Body of pancreas (tissue), 4 donors: ENCODE data around the gene TM9SF1. TPM values are rescaled to one million over a fixed set of nuclear protein-coding genes. Genes with fewer than 3 reads are reported as not detected.

ENCODE experiments used
- ATAC-seq: fragments of 150-250 bp; one replicate; pipeline ENCODE4 v1.9.1; 2016
- DNase-seq, 4 donors: peaks; one replicate each; pipeline ENCODE4 v3.0.0-alpha.2; 2019
- H3K27ac ChIP-seq, 4 donors: fragments of 200-600 bp; sonication (generic); 1 replicate in 3 of 4; 2 replicates in 1 of 4; pipeline versions ENCODE4 v1.5.1 to v1.6.1; 2016 to 2019; ENCODE audit warnings: mild to moderate bottlenecking in 1 of 4, mixed read lengths in 1 of 4, moderate library complexity in 1 of 4
- H3K27me3 ChIP-seq, 2 donors: fragments of 200-600 bp; sonication (generic); one replicate each; pipeline ENCODE4 v1.6.0; 2016; ENCODE audit warnings: mild to moderate bottlenecking in 1 of 2
- H3K36me3 ChIP-seq, 2 donors: fragments of 200-600 bp; sonication (generic); replicated peaks in 1 of 2; 2 replicates each; pipeline ENCODE4 v1.5.1; 2016; ENCODE audit warnings: low read depth in 2 of 2; ENCODE audit not compliant: insufficient read depth in 1 of 2
- H3K4me1 ChIP-seq: fragments of 200-600 bp; sonication (generic); one replicate; pipeline ENCODE4 v1.6.0; 2016
- H3K4me3 ChIP-seq, 2 donors: fragments of 200-600 bp; sonication (generic); 1 replicate in 1 of 2; 2 replicates in 1 of 2; pipeline ENCODE4 v1.5.1; 2016 to 2019
- H3K9me3 ChIP-seq, 3 donors: fragments of 200-600 bp; sonication (generic); 1 replicate in 2 of 3; 2 replicates in 1 of 3; pipeline ENCODE4 v1.5.1; 2016
- POLR2A ChIP-seq, 3 donors: fragments of 450-650 bp; IDR thresholded peaks; one replicate each; pipeline ENCODE4 v1.6.1; 2016; ENCODE audit warnings: antibody characterized with exemption in 3 of 3, mild to moderate bottlenecking in 2 of 3
- WGBS, 2 donors: methylation state at CpG; one replicate each; pipeline ENCODE4 v1.1.5; 2017; 5-methylcytosine and 5-hydroxymethylcytosine counted together
- intact Hi-C: fragments of 100-400 bp; cut with DNase I; formaldehyde crosslinking; loops from one replicate; pipeline ENCODE4 v1.15.1; 2023
- total RNA-seq, 2 donors: library from RNA; depleted of rRNA; stranded (reverse); fragments of >200 nt; gene quantifications; one replicate each; pipeline ENCODE4 v1.1.0, GENCODE V29; 2016
- TF ChIP-seq, protein P1 (sequence below), 7 experiments: fragments of 450-650 bp in 4 of 7; fragments of 200-600 bp in 3 of 7; sonication (generic) in 3 of 7; IDR thresholded peaks; one replicate each; pipeline ENCODE4 v1.5.1; 2016 to 2019; ENCODE audit warnings: antibody characterized with exemption in 7 of 7

The TM9SF1 gene
- total RNA-seq, 2 donors from 2014 or later: 57.9 to 59.7 TPM

DNA sequence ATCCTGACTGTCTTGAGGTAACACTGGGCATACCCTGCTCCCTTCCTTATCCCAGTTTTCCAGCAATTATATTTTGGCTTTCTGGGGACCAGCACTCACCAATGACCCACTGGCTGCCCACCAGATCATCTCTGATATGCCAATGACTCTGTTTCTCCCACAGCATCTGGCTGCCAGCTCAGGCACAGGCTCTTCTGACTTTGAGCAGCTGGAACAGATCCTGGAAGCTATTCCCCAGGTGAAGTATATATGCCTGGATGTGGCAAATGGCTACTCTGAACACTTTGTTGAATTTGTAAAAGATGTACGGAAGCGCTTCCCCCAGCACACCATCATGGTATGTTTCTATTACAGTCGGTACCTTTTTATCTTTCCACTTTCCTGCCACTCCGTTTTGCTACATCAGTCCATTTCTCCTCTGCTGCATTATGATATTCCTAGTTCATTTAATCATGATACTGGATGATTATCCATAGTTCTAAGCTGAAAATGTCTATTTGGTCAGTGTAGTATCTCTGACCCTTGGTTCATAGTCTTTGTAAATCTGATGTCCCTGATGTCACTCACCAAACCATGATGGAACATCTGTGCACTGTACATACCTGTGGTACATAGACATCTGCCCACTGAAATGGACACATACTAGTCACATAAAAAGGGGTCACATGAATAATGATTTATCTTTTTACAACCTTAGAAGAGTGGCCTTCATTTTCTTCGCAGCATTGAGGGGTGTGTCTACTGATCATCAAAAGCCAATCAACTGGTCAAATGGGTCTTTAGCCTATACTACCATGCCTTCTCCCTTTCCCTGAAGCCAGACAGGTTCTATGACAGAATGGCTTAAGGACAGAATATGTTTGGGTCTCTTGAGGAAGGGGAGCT lies 40.8 kb upstream of the TM9SF1 start:
- H3K4me1 ChIP-seq: peaks cover 55% of the 10 kb centered on the region
- intact Hi-C loops: no loop called here
- peak in 1 of 4 donors; percentile 3 for DNase-seq
- TF ChIP-seq, protein P1, sequence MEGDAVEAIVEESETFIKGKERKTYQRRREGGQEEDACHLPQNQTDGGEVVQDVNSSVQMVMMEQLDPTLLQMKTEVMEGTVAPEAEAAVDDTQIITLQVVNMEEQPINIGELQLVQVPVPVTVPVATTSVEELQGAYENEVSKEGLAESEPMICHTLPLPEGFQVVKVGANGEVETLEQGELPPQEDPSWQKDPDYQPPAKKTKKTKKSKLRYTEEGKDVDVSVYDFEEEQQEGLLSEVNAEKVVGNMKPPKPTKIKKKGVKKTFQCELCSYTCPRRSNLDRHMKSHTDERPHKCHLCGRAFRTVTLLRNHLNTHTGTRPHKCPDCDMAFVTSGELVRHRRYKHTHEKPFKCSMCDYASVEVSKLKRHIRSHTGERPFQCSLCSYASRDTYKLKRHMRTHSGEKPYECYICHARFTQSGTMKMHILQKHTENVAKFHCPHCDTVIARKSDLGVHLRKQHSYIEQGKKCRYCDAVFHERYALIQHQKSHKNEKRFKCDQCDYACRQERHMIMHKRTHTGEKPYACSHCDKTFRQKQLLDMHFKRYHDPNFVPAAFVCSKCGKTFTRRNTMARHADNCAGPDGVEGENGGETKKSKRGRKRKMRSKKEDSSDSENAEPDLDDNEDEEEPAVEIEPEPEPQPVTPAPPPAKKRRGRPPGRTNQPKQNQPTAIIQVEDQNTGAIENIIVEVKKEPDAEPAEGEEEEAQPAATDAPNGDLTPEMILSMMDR (IDR thresholded peaks at IDR 0.05): no peak
- no peak for TF ChIP-seq POLR2A (IDR thresholded peaks at IDR 0.05)
- peaks cover 6 to 27% of the 10 kb centered on the region in 2 donors for H3K36me3 ChIP-seq
- no peak for ATAC-seq
- H3K4me3 ChIP-seq: no peak overlapping the region
- H3K27me3 ChIP-seq: no peaks in the 10 kb centered on the region
- H3K9me3 ChIP-seq: no peaks in the 10 kb centered on the region
- H3K27ac ChIP-seq: no peak overlapping the region
- WGBS, 2 donors: 81 to 84% methylated on average over 5 of the region's 5 CpGs

DNA sequence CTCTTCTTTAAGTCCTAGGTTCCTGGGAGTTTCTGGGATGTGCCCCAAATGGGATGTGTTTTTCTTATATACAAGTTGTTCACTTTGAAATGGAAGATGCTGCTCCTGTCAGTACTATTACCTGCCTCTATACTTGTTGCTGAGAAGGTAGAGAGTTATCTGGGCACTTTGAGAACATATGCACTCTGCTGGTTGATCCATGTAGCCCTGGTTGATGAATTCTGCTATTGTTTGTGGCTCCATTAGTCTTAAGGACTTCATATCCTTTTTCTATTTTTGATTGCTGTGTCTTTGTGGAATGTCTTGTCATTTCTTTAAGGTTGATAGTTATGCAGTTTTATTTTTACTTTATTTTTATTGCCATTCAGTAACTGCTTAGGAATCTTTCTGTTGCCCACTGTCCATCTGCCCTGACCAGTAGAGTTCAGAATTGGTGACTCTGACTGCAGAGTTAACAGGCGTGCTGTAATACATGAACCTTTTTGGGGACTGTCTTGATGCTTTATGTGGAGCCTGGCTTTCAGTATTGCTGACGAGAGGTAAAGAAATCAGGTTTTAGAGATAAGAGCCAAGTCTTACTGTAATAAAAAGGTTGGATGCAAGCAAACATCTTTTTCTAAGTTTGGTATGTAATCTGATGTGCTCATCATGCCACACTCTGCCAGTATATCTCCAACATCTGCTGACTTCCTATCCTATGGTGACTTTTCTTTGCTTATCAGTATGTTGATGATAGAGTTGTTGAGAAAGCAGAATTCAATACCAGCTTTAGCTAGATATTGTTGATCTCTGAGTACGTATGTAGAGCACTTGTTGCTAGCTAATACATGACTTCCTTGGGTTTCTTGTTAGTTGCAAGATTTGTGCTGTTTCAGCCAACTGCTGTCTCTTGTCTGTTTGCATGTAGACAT lies 39.1 kb upstream of the TM9SF1 start:
- intact Hi-C loops: no loop called here
- ATAC-seq (no peak), DNase-seq (no peak)
- Histone ChIP-seq H3K27ac (no peak overlapping the region), H3K36me3 (peaks cover 0 to 17% of the 10 kb centered on the region in 2 donors), H3K27me3 (no peaks in the 10 kb centered on the region), H3K9me3 (no peaks in the 10 kb centered on the region), H3K4me3 (no peak overlapping the region), H3K4me1 (peaks cover 43% of the 10 kb centered on the region)
- TF ChIP-seq, protein P1 (IDR thresholded peaks at IDR 0.05): no peak
- no peak for TF ChIP-seq POLR2A (IDR thresholded peaks at IDR 0.05)
- 77 to 80% methylated on average over 3 of the region's 3 CpGs for WGBS, 2 donors

DNA sequence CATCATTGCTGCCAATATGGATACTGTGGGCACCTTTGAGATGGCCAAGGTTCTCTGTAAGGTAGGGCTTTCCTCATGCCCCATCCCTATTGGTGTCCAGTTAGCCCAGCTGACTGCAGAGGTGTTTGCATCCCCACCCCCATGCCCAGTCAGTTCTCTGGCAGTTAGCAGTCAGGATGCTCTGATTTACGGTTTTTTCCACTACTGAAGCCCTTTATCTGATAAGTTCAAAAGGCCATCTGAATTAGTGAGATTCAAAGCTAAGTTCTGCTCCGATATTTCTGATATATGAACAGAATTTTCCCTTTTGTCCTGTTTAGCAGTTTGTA lies 38.3 kb upstream of the TM9SF1 start:
- Histone ChIP-seq H3K36me3 (peaks cover 0 to 16% of the 10 kb centered on the region in 2 donors), H3K4me1 (peaks cover 36% of the 10 kb centered on the region), H3K9me3 (no peaks in the 10 kb centered on the region), H3K27me3 (no peaks in the 10 kb centered on the region), H3K27ac (peak overlapping the region in 2 of 4 donors; percentile 86 to 94), H3K4me3 (peak overlapping the region in 1 of 2 donors; percentile 86)
- DNase-seq (peak in 1 of 4 donors; percentile 10), ATAC-seq (no peak)
- TF ChIP-seq, protein P1 (IDR thresholded peaks at IDR 0.05): no peak
- no peak for TF ChIP-seq POLR2A (IDR thresholded peaks at IDR 0.05)
- intact Hi-C loops: no loop called here
- 32 to 48% methylated on average over 2 of the region's 2 CpGs for whole genome bisulfite sequencing, 2 donors

DNA sequence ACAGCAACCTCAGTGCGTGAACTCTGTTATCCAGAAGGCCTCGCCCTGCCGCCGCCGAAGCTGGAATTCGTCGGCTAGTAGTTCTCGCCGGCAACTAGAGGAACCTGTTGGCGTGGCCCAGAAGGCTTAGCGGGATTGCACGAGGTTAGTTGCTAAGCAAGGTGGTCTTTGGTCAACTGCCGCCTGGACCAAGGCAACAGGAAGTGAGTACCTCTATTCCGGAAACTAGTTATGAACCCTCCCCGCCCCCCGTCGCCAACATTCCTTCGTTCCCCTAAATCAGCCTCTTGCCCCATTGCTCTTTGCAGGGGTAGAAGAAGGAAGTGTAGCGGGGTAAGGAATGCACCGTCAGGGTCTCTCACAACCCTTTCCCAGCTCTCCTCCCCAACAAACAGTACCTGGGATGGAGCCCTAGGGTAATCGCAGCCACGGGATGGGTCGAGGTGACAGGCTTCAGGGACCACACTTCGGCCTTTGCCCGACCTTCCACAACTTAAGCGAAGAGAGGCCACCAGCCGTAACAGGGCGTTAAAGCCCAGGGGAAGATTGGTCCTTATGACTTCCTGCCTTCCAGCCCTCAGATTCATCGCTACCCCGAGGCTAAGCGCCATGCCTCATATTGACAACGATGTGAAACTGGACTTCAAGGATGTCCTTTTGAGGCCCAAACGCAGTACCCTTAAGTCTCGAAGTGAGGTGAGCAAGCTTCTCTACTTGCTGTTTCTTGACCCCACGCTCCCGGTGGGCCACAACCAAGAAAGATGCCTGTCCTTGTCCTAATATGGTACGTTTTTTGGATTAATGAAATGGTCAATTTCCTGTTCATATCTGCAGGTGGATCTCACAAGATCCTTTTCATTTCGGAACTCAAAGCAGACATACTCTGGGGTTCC lies 37.6 kb upstream of the TM9SF1 start, which contains the start of gene GMPR2:
Gene GMPR2, plus strand, starts transcription at position 285 of the 893 bp plus-strand sequence. Its CDS starts 325 bp downstream, at position 610.
- intact Hi-C loops: no loop called here
- H3K4me1 ChIP-seq: peaks cover 36% of the 10 kb centered on the region
- peak within 1 kb of the TSS; percentile 77 to 94 (median 84) for H3K27ac ChIP-seq
- H3K36me3 ChIP-seq: peaks cover 0 to 10% of the 10 kb centered on the region in 2 donors
- H3K9me3 ChIP-seq: no peaks in the 10 kb centered on the region
- WGBS, 2 donors: 2 to 5% methylated on average over 19 to 38 of the region's 38 CpGs
- TF ChIP-seq POLR2A (IDR thresholded peaks at IDR 0.05): peak in 2 of 3 donors; percentile 50 to 55
- TF ChIP-seq, protein P1 (IDR thresholded peaks at IDR 0.05): no peak
- ATAC-seq: peak; percentile 48
- no peak for DNase-seq
- H3K4me3 ChIP-seq: peak within 1 kb of the TSS; percentile 76 to 86
- H3K27me3 ChIP-seq: no peaks in the 10 kb centered on the region
